Lower leg skin (tissue), 3 donors: ENCODE results near the gene SRCAP.

Experiments
- CTCF ChIP-seq, 3 donors: fragments of 450-650 bp; IDR thresholded peaks; one replicate each; pipeline ENCODE4 v1.5.1; 2016; ENCODE audit warnings: antibody characterized with exemption in 3 of 3, mild to moderate bottlenecking in 3 of 3, moderate library complexity in 2 of 3
- POLR2A ChIP-seq, 2 donors: fragments of 450-650 bp; IDR thresholded peaks; one replicate each; pipeline ENCODE4 v1.6.1; 2016 to 2017; ENCODE audit warnings: antibody characterized with exemption in 2 of 2, mild to moderate bottlenecking in 1 of 2, moderate library complexity in 1 of 2

- TF ChIP-seq CTCF (IDR thresholded peaks at IDR 0.05), result no peak
- no peak for TF ChIP-seq POLR2A (IDR thresholded peaks at IDR 0.05)
Observed at GRCh38 chr16:30785126-30786106, 86.4 kb downstream of the SRCAP start.
